Uterus (tissue), 2 donors: ENCODE results near the gene RASSF1.

Experiments
- POLR2A ChIP-seq, 2 donors: fragments of 450-650 bp; IDR thresholded peaks; one replicate each; pipeline ENCODE4 v1.6.1; 2016; ENCODE audit warnings: antibody characterized with exemption in 2 of 2, mild to moderate bottlenecking in 1 of 2, moderate library complexity in 1 of 2
- TF ChIP-seq, protein P1 (sequence below), 4 experiments: fragments of 200-600 bp in 2 of 4; fragments of 450-650 bp in 2 of 4; sonication (generic) in 2 of 4; IDR thresholded peaks; one replicate each; pipeline ENCODE4 v1.5.1; 2016 to 2019; ENCODE audit warnings: antibody characterized with exemption in 4 of 4, mild to moderate bottlenecking in 2 of 4, moderate library complexity in 1 of 4

DNA sequence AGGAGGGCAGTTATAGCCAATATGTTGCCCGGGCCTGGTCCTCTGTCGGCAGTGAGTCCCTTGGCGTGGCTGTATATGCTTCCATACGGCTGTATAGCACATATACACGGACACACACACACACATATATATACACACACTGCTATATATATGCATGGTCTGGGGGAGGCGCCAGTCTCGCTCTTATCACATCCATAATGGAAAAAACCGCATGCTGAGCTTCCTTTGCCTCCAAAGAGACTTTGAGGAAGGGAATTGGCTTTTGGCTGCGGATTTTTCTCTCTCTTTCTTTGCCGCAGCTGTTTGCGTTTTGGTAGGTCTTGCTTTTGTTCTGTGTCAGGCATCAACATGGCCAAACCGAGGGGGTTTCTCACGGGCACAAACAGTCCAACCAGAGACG is 30.0 kb upstream of the RASSF1 start:
- TF ChIP-seq, protein P1, sequence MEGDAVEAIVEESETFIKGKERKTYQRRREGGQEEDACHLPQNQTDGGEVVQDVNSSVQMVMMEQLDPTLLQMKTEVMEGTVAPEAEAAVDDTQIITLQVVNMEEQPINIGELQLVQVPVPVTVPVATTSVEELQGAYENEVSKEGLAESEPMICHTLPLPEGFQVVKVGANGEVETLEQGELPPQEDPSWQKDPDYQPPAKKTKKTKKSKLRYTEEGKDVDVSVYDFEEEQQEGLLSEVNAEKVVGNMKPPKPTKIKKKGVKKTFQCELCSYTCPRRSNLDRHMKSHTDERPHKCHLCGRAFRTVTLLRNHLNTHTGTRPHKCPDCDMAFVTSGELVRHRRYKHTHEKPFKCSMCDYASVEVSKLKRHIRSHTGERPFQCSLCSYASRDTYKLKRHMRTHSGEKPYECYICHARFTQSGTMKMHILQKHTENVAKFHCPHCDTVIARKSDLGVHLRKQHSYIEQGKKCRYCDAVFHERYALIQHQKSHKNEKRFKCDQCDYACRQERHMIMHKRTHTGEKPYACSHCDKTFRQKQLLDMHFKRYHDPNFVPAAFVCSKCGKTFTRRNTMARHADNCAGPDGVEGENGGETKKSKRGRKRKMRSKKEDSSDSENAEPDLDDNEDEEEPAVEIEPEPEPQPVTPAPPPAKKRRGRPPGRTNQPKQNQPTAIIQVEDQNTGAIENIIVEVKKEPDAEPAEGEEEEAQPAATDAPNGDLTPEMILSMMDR (IDR thresholded peaks at IDR 0.05): no peak
- TF ChIP-seq POLR2A (IDR thresholded peaks at IDR 0.05): no peak
